ENCODE data around the gene RILP.
A peak's percentile ranks its signal among the peaks of the same experiment; 100 is the strongest.

RILP gene

GRCh38 chr17:1647802-1648171, 1.9 kb downstream of the RILP start:
- no peak for DNase-seq

GRCh38 chr17:1646199-1646875, 3.3 kb downstream of the RILP start:
- DNase-seq, result no peak

GRCh38 chr17:1645207-1646171, 4.2 kb downstream of the RILP start, which contains the start of gene SCARF1:
Gene SCARF1 (minus strand): TSS chr17:1645732. CDS start chr17:1645697, 35 bp downstream.
- no peak for DNase-seq

- peak; percentile 53 for DNase-seq
Observed at GRCh38 chr17:1644493-1645206, 5.0 kb downstream of the RILP start.

GRCh38 chr17:1643999-1644492, 5.6 kb downstream of the RILP start:
- DNase-seq, result no peak

- peak; percentile 53 for DNase-seq
Observed at GRCh38 chr17:1643293-1643998, 6.2 kb downstream of the RILP start.

- no peak for DNase-seq
Observed at GRCh38 chr17:1641065-1641403, 8.6 kb downstream of the RILP start.

GRCh38 chr17:1640329-1641064, 9.2 kb downstream of the RILP start:
- DNase-seq, result no peak

GRCh38 chr17:1639549-1640180, 10.0 kb downstream of the RILP start:
- no peak for DNase-seq

GRCh38 chr17:1638624-1639300, 10.9 kb downstream of the RILP start:
- DNase-seq, result no peak

- DNase-seq, result no peak
Observed at GRCh38 chr17:1638171-1638590, 11.5 kb downstream of the RILP start.

- no peak for DNase-seq
Observed at GRCh38 chr17:1636732-1637285, 12.9 kb downstream of the RILP start.

GRCh38 chr17:1635675-1636465, 13.8 kb downstream of the RILP start:
- DNase-seq, result no peak

GRCh38 chr17:1634841-1635650, 14.6 kb downstream of the RILP start:
- no peak for DNase-seq

GRCh38 chr17:1630662-1631061, 19.0 kb downstream of the RILP start:
- DNase-seq, result no peak

- peak; percentile 83 for DNase-seq
Observed at GRCh38 chr17:1629504-1630310, 20.0 kb downstream of the RILP start.

GRCh38 chr17:1628856-1629503, 20.7 kb downstream of the RILP start:
- DNase-seq, result peak; percentile 90

Measured in activated naive CD4-positive, alpha-beta T cell treated with Interleukin-2 at 50 U/mL for 16 hours (primary cell).